HepG2 (cell line): ENCODE results near the gene RAD9A. TPM values are rescaled to one million over a fixed set of nuclear protein-coding genes. Genes with fewer than 3 reads are reported as not detected.

Experiments
- ARHGAP35 ChIP-seq: sonication (generic); formaldehyde crosslinking; IDR thresholded peaks from 2 replicates; pipeline ENCODE4 v1.9.0; 2022; ENCODE audit warnings: mild to moderate bottlenecking, inconsistent platforms, moderate library complexity, missing genetic modification reagents, borderline replicate concordance
- ATM ChIP-seq: fragments of 450-650 bp; IDR thresholded peaks from 2 replicates; pipeline ENCODE4 v1.7.1; 2017; ENCODE audit warnings: mild to moderate bottlenecking, borderline replicate concordance
- CC2D1A ChIP-seq: sonication (generic); formaldehyde crosslinking; IDR thresholded peaks from 2 replicates; pipeline ENCODE4 v1.8.1; 2023; ENCODE audit warnings: mild to moderate bottlenecking, missing genetic modification reagents
- HNRNPL ChIP-seq: fragments of 200-400 bp; formaldehyde crosslinking; IDR thresholded peaks from 2 replicates; pipeline ENCODE4 v1.6.1; 2017; ENCODE audit warnings: mild to moderate bottlenecking, low read depth, low read length
- KLF12 ChIP-seq: sonication (generic); formaldehyde crosslinking; IDR thresholded peaks from 2 replicates; pipeline ENCODE4 v1.4.0; 2020; ENCODE audit warnings: missing genetic modification reagents, borderline replicate concordance
- NONO ChIP-seq, 2 experiments: fragments of 450-650 bp in 1 of 2; sonication (generic) in 1 of 2; formaldehyde crosslinking in 1 of 2; IDR thresholded peaks in 1 of 2; conservative IDR thresholded peaks in 1 of 2; 2 replicates each; pipeline versions ENCODE4 v1.6.1 to v1.8.0; 2017 to 2022; ENCODE audit warnings: mild to moderate bottlenecking in 1 of 2, missing genetic modification reagents in 1 of 2, moderate library complexity in 1 of 2
- RBM39 ChIP-seq: fragments of 200-400 bp; formaldehyde crosslinking; IDR thresholded peaks from one replicate; pipeline ENCODE4 v1.6.1; 2018; ENCODE audit warnings: antibody characterized with exemption, mild to moderate bottlenecking, low read depth, low read length; ENCODE audit not compliant: poor library complexity, severe bottlenecking
- ZNF160 ChIP-seq: sonication (generic); formaldehyde crosslinking; IDR thresholded peaks from 2 replicates; pipeline ENCODE4 v1.8.0; 2022; ENCODE audit warnings: mild to moderate bottlenecking, inconsistent platforms, missing genetic modification reagents
- ZNF563 ChIP-seq: sonication (generic); formaldehyde crosslinking; IDR thresholded peaks from 2 replicates; pipeline ENCODE4 v1.8.0; 2022; ENCODE audit warnings: mild to moderate bottlenecking, moderate library complexity, missing genetic modification reagents
- polyA plus RNA-seq, 8 experiments: library from polyadenylated mRNA; depleted of rRNA in 3 of 8; stranded (reverse) in 7 of 8; unstranded in 1 of 8; fragments of >200 nt; fragmentation: Illumina TruSeq in 4 of 8; extraction: Trizol in 4 of 8; gene quantifications; 2 replicates each; pipeline versions ENCODE4 v1.2.1 to v1.2.3, GENCODE V29; 2011 to 2016; ENCODE audit warnings: low read depth in 4 of 8, missing spikeins in 1 of 8, mixed read lengths in 1 of 8; ENCODE audit not compliant: insufficient read depth in 1 of 8
- total RNA-seq, 5 experiments: library from RNA; depleted of rRNA; stranded (reverse); fragments of >200 nt; fragmentation: Illumina TruSeq; extraction: Trizol; gene quantifications; 2 replicates each; pipeline ENCODE4 v1.2.3, GENCODE V29; 2016; ENCODE audit warnings: low read depth in 1 of 5
- TF ChIP-seq, protein P1 (sequence below): sonication (generic); formaldehyde crosslinking; IDR thresholded peaks from 2 replicates; pipeline ENCODE4 v1.4.0; 2020; ENCODE audit warnings: missing genetic modification reagents
- TF ChIP-seq, protein P2 (sequence below): sonication (generic); formaldehyde crosslinking; IDR thresholded peaks from 2 replicates; pipeline ENCODE4 v1.4.0; 2020; ENCODE audit warnings: missing genetic modification reagents

The RAD9A gene
- total and polyA plus RNA-seq, 2 of the 13 experiments (the other 11 are each of a cell fraction or from before 2014, with no cell fraction given): 10.1 to 15.7 TPM

DNA sequence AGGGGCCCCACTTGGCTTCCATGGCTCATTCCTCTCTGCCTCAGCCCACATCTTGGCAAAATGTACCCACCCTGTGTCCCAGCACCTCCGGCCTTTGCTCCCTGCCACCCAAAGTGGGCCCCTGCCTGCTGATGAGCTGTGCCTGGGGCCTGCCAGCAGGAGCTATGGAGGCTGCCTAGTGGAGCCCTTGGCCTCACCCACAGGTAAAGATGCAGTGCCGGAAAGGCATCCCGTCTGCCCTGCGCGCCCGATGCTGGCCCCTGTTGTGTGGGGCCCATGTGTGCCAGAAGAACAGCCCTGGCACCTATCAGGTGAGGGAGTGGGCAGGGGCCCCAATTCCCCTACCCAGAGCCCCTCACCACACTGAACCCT lies 13.4 kb downstream of the RAD9A start (continued):
- TF ChIP-seq ARHGAP35 (CRISPR knock-in tag) (no peak), NONO (IDR thresholded peaks at IDR 0.05) (no peak), NONO (CRISPR knock-in tag; conservative IDR thresholded peaks at IDR 0.05) (no peak), HNRNPL (peak; percentile 88), ZNF563 (peak; percentile 45; the same call in 1 of the 2 replicates), KLF12 (no peak), RBM39 (no peak), CC2D1A (CRISPR knock-in tag) (no peak), ZNF160 (CRISPR knock-in tag) (no peak), ATM (no peak)
- TF ChIP-seq, protein P1, sequence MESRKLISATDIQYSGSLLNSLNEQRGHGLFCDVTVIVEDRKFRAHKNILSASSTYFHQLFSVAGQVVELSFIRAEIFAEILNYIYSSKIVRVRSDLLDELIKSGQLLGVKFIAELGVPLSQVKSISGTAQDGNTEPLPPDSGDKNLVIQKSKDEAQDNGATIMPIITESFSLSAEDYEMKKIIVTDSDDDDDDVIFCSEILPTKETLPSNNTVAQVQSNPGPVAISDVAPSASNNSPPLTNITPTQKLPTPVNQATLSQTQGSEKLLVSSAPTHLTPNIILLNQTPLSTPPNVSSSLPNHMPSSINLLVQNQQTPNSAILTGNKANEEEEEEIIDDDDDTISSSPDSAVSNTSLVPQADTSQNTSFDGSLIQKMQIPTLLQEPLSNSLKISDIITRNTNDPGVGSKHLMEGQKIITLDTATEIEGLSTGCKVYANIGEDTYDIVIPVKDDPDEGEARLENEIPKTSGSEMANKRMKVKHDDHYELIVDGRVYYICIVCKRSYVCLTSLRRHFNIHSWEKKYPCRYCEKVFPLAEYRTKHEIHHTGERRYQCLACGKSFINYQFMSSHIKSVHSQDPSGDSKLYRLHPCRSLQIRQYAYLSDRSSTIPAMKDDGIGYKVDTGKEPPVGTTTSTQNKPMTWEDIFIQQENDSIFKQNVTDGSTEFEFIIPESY: no peak
- TF ChIP-seq, protein P2, sequence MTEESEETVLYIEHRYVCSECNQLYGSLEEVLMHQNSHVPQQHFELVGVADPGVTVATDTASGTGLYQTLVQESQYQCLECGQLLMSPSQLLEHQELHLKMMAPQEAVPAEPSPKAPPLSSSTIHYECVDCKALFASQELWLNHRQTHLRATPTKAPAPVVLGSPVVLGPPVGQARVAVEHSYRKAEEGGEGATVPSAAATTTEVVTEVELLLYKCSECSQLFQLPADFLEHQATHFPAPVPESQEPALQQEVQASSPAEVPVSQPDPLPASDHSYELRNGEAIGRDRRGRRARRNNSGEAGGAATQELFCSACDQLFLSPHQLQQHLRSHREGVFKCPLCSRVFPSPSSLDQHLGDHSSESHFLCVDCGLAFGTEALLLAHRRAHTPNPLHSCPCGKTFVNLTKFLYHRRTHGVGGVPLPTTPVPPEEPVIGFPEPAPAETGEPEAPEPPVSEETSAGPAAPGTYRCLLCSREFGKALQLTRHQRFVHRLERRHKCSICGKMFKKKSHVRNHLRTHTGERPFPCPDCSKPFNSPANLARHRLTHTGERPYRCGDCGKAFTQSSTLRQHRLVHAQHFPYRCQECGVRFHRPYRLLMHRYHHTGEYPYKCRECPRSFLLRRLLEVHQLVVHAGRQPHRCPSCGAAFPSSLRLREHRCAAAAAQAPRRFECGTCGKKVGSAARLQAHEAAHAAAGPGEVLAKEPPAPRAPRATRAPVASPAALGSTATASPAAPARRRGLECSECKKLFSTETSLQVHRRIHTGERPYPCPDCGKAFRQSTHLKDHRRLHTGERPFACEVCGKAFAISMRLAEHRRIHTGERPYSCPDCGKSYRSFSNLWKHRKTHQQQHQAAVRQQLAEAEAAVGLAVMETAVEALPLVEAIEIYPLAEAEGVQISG (CRISPR knock-in tag): no peak
